Stimulated activated CD4-positive, alpha-beta T cell treated with anti-CD3 and anti-CD28 coated beads, TNF-alpha, amount 100 ng/mL, for 4 hours (primary cell): ENCODE results near the gene MYRFL.
A peak's percentile ranks its signal among the peaks of the same experiment; 100 is the strongest.
"Not testable (repeated sequence)": the region's sequence is repeated elsewhere in the genome, so short reads cannot be mapped to it uniquely, and the experiment has no call there.

Source experiments
- DNase-seq, 3 experiments: peaks; one replicate each; pipeline ENCODE4 v3.0.0-alpha.2; 2020; ENCODE audit warnings: low read depth in 3 of 3

The MYRFL gene

GRCh38 chr12:69843608-69844007 lies 18.6 kb downstream of the MYRFL start:
- DNase-seq: no peak

- DNase-seq: no peak
Measured at GRCh38 chr12:69844416-69844815, 19.4 kb downstream of the MYRFL start.

- no peak for DNase-seq
Measured at GRCh38 chr12:69844836-69845235, 19.8 kb downstream of the MYRFL start.

GRCh38 chr12:69846976-69847375 lies 21.9 kb downstream of the MYRFL start:
- DNase-seq: no peak

- DNase-seq: no peak
Measured at GRCh38 chr12:69851976-69852375, 26.9 kb downstream of the MYRFL start.

- DNase-seq: not testable (repeated sequence)
Measured at GRCh38 chr12:69853176-69853961, 28.3 kb downstream of the MYRFL start.

- no peak for DNase-seq
Measured at GRCh38 chr12:69866698-69867097, 41.7 kb downstream of the MYRFL start.

GRCh38 chr12:69868695-69869094 lies 43.7 kb downstream of the MYRFL start:
- DNase-seq: no peak

GRCh38 chr12:69872804-69873203 lies 47.8 kb downstream of the MYRFL start:
- DNase-seq: no peak

- DNase-seq: no peak
Measured at GRCh38 chr12:69873429-69873828, 48.4 kb downstream of the MYRFL start.

GRCh38 chr12:69874606-69875005 lies 49.6 kb downstream of the MYRFL start:
- DNase-seq: no peak

- DNase-seq: no peak
Measured at GRCh38 chr12:69875416-69875935, 50.4 kb downstream of the MYRFL start.

- DNase-seq: peak; percentile 11 to 34 (median 23)
Measured at GRCh38 chr12:69879007-69879960, 54.3 kb downstream of the MYRFL start.

- no peak for DNase-seq
Measured at GRCh38 chr12:69880571-69880970, 55.5 kb downstream of the MYRFL start.

GRCh38 chr12:69881771-69882170 lies 56.7 kb downstream of the MYRFL start:
- DNase-seq: no peak

GRCh38 chr12:69884386-69884785 lies 59.4 kb downstream of the MYRFL start:
- no peak for DNase-seq

- DNase-seq: no peak
Measured at GRCh38 chr12:69885658-69886057, 60.6 kb downstream of the MYRFL start.

- DNase-seq: no peak
Measured at GRCh38 chr12:69886109-69886508, 61.1 kb downstream of the MYRFL start.

- no peak for DNase-seq
Measured at GRCh38 chr12:69886715-69887114, 61.7 kb downstream of the MYRFL start.

- no peak for DNase-seq
Measured at GRCh38 chr12:69888901-69889300, 63.9 kb downstream of the MYRFL start.

- DNase-seq: no peak
Measured at GRCh38 chr12:69894800-69895383, 69.9 kb downstream of the MYRFL start.
